Hepatic stellate cell (primary cell): ENCODE measurements around the gene JUND.
A peak's percentile ranks its signal among the peaks of the same experiment; 100 is the strongest.

Source experiments
- DNase-seq: peaks from one replicate; pipeline ENCODE4 v3.0.0; 2011; ENCODE audit warnings: low spot score

Gene JUND

GRCh38 chr19:18269070-18269723, 12.2 kb downstream of the JUND start:
- DNase-seq, result no peak

- no peak for DNase-seq
These were observed 14.4 kb downstream of the JUND start for GRCh38 chr19:18266771-18267686.

GRCh38 chr19:18265582-18265981, 15.8 kb downstream of the JUND start:
- DNase-seq, result no peak

- no peak for DNase-seq
These were observed 16.4 kb downstream of the JUND start for GRCh38 chr19:18264971-18265540.

- no peak for DNase-seq
These were observed 17.1 kb downstream of the JUND start for GRCh38 chr19:18264137-18264854.

- DNase-seq, result no peak
These were observed 17.9 kb downstream of the JUND start for GRCh38 chr19:18263324-18264136.

GRCh38 chr19:18262917-18263316, 18.5 kb downstream of the JUND start:
- DNase-seq, result peak; percentile 76

GRCh38 chr19:18262144-18262543, 19.3 kb downstream of the JUND start:
- no peak for DNase-seq

- DNase-seq, result no peak
These were observed 19.9 kb downstream of the JUND start for GRCh38 chr19:18261474-18261873.

GRCh38 chr19:18259893-18260292, 21.5 kb downstream of the JUND start:
- DNase-seq, result peak; percentile 48

GRCh38 chr19:18257503-18258470, 23.6 kb downstream of the JUND start:
- DNase-seq, result no peak

GRCh38 chr19:18254546-18255503, 26.6 kb downstream of the JUND start:
- no peak for DNase-seq

- no peak for DNase-seq
These were observed 27.7 kb downstream of the JUND start for GRCh38 chr19:18253716-18254115.

- no peak for DNase-seq
These were observed 28.3 kb downstream of the JUND start for GRCh38 chr19:18253130-18253529.

GRCh38 chr19:18252370-18252717, 29.1 kb downstream of the JUND start:
- DNase-seq, result no peak

- DNase-seq, result peak; percentile 79
These were observed 29.6 kb downstream of the JUND start for GRCh38 chr19:18251587-18252369.

GRCh38 chr19:18249834-18250233, 31.6 kb downstream of the JUND start:
- DNase-seq, result no peak

GRCh38 chr19:18245297-18245696, 36.1 kb downstream of the JUND start:
- DNase-seq, result no peak
